PC-9 (cell line): ENCODE measurements around the gene ANXA7.

ENCODE experiments used
- EZH2 ChIP-seq: fragments of 200-600 bp; sonication (generic); IDR thresholded peaks from 2 replicates; pipeline ENCODE4 v1.8.0; 2017; ENCODE audit warnings: antibody characterized with exemption, low read depth
- TF ChIP-seq, protein P1 (sequence below): fragments of 200-600 bp; sonication (generic); conservative IDR thresholded peaks from 2 replicates; pipeline ENCODE4 v1.6.1; 2017; ENCODE audit warnings: mixed run types, antibody characterized with exemption, mild to moderate bottlenecking, moderate library complexity

DNA sequence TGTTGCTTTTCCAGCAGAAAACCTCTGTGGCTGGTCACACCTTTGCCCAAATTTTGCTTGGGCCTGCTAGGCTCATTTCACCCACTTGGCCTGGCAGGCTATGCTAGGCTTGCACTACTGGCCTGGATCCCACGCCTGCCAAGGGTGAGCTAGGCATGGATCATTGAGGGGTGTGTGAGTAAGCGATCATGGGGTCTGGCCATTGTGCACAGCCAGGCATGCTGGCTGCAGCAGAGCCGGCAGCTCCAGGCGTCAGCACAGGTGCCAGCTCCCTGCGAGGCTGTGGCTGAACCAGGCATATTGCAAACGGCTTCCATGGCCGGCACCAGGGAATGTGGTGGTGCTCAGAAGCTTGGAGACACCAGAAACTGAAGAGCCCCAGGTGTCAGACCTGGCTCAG lies 74.4 kb downstream of the ANXA7 start:
- TF ChIP-seq, protein P1, sequence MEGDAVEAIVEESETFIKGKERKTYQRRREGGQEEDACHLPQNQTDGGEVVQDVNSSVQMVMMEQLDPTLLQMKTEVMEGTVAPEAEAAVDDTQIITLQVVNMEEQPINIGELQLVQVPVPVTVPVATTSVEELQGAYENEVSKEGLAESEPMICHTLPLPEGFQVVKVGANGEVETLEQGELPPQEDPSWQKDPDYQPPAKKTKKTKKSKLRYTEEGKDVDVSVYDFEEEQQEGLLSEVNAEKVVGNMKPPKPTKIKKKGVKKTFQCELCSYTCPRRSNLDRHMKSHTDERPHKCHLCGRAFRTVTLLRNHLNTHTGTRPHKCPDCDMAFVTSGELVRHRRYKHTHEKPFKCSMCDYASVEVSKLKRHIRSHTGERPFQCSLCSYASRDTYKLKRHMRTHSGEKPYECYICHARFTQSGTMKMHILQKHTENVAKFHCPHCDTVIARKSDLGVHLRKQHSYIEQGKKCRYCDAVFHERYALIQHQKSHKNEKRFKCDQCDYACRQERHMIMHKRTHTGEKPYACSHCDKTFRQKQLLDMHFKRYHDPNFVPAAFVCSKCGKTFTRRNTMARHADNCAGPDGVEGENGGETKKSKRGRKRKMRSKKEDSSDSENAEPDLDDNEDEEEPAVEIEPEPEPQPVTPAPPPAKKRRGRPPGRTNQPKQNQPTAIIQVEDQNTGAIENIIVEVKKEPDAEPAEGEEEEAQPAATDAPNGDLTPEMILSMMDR, result no peak
- TF ChIP-seq EZH2, result no peak
